NCI-H1694 (cell line): ENCODE measurements around the gene A2M.

ENCODE experiments used
- DNase-seq: peaks from one replicate; lab custom pipeline; 2025; lab: John Stamatoyannopoulos, UW

A2M gene

DNA sequence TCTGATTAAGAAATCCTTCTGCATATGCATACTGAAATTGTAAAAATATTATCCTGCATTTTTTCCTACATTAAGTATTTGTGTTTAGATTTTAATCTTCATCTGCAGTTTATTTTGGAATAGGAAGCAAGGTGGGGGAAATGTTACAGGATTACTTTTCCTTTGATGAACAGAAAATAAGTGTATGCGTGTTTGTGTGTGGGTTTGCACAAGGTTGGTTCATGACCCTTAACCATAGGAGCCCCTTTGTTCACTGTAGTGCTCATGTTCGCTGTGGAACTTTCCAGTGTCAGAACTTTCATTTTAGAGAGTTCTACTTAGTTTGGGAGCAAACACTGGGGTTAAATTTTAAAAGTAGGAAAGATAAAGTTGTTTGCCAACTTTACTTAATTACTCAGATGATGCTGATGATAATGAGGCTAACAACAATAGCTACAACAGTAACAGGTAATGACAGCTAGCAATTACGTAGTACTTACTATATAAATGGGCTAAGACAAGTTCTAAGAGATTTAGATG is 6.4 kb upstream of the A2M start:
- DNase-seq = no peak

- DNase-seq = no peak
Observed at GRCh38 chr12:9120487-9121184, 4.9 kb upstream of the A2M start.

DNA sequence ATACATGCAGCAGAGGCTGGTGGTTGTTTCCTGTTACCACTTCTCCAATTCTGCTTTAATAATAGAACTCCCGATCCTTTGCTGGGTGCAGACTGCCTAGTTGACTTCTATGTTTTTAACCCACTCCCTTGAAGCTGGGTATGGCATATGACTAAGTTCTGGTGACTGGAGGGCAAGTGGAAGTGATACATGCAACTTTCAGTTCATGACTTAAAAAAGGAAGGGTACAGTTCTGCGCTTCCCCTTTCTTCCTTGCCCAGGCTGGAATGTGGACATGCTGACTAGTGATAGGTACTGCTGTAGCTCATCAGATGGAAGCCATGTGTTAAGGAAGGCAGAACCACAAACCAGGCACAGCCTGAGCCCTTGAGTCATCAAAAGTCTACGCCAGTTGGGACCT is 2.4 kb upstream of the A2M start:
- no peak for DNase-seq

- DNase-seq = no peak
Observed at GRCh38 chr12:9114946-9115345, 773 bp downstream of the A2M start.

GRCh38 chr12:9113987-9114309 is 1.8 kb downstream of the A2M start:
- DNase-seq = no peak

- no peak for DNase-seq
Observed at GRCh38 chr12:9113296-9113986, 2.3 kb downstream of the A2M start.

DNA sequence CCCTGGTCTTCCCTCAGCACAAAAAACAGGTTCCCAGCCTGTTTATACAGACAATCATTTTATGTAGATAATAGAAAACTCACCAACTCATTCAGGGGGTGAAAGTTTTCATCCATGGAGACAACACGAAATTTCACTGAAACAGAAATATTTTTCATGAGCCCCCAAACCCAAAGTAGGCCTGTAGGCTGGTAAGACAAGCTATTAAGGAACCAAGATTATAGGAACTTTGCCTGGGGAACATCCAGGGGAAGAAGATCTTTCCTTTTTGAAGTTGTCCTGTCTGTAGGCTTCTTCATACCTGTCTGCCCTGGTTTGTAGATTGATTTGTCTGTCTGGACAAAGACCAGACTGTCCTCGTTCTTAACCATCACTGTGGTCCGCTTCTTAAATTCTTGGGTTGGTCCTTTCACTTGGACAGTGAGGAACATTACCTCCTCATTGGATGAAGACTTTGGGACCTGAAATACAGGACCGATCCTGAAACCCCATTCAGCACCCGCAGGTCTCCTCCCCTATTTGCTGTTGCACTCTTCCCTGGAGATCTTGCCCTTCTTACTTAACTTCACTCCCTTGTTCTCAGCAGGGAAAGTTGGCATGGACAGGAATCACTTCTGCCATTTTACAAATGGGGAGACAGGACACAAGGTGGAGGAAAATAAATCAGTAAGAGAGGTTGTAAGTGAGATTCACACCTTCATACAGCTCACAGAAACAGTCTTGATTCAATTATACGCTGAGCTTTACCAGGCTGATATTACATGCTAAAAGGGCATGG is 3.5 kb downstream of the A2M start:
- no peak for DNase-seq

DNA sequence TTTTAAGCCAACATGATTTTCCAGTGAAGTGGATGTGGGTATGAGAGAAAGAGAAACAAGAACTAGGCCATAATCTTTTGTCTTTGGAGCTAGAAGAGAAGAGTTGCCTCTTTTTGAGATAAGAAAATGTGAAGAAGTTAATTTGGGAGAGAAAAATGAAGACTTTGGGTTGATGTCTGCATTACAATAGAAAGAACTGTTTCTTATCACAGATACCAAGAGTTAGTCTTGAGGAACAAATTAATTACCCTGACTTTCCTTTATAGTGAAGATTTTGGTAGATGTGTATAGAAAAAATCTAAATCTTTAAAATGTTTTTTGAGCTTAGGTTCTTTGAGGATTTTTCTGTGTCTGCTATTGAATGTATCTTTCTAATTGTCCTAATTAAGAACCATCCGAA is 4.2 kb downstream of the A2M start:
- no peak for DNase-seq

GRCh38 chr12:9109737-9110491 is 5.8 kb downstream of the A2M start:
- no peak for DNase-seq

DNA sequence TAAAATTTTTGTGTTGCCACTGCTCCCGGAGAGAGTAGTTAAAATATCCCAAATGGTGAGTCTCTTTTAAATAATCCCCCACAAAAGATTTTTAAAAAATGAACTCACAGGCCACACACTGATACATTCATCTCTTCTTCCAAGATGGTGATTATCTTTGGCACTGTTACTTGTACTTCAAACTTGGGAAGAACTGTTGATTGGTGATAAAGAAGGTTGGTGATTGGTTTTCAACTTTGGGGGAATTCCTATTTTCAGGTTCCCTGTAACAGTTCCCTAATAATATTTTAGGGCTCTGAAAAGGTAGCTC is 6.6 kb downstream of the A2M start:
- DNase-seq = no peak

DNA sequence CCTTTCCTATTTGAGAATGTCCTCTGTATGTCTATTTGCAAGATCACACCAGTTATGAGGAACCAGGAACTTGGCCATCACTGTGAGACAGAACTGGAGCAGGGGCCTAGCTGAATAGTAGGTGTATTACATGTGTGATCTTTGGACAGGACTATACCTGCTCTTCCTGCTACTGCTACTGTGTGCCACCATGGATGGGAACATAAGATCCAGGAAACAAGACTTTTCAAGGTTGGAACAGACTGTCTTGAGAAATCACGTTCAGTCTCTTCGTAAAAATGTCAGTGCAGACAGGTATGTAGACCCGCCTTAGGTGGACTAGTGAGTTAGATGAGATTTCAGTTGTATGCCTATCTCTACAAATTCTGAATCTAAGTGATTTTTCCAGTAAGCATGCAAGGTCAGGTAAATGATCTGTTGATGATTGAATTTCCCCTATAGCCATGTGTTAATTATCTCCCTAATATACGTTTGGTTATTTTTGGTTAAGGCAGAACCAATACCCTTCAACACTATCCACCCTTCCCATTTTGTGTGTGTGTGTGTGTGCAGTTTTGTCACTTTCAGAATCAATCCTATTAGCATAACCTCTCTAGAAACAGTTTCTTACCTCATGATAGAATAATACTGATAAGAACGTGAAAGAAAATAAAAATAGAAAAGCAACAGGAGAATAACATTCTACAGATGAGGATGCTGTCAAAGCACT is 7.1 kb downstream of the A2M start:
- DNase-seq = no peak

GRCh38 chr12:9107542-9107873 is 8.2 kb downstream of the A2M start:
- DNase-seq = no peak

GRCh38 chr12:9106610-9107541 is 8.8 kb downstream of the A2M start:
- DNase-seq = no peak

GRCh38 chr12:9106067-9106466 is 9.7 kb downstream of the A2M start:
- no peak for DNase-seq

- no peak for DNase-seq
Observed at GRCh38 chr12:9104767-9105423, 10.8 kb downstream of the A2M start.

DNA sequence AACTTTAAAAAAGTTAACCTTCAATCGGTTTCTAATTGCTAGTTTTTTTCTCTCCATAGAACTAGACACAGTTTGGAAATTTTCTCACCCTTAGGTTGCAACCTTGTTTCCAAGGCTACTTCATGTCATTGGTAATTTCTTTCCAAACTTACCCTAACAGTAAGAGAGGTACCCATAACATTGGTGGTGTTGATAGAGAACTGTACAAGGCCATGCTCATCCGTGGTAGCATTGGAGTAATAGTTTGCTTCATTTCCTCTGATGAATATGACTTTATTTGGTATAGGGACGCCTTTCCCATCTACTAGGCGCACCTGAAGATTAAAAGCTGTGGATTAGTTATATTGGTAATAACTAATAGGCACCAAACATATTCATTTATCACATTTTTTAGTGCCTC is 11.6 kb downstream of the A2M start:
- DNase-seq = no peak

GRCh38 chr12:9103050-9103849 is 12.5 kb downstream of the A2M start:
- no peak for DNase-seq

DNA sequence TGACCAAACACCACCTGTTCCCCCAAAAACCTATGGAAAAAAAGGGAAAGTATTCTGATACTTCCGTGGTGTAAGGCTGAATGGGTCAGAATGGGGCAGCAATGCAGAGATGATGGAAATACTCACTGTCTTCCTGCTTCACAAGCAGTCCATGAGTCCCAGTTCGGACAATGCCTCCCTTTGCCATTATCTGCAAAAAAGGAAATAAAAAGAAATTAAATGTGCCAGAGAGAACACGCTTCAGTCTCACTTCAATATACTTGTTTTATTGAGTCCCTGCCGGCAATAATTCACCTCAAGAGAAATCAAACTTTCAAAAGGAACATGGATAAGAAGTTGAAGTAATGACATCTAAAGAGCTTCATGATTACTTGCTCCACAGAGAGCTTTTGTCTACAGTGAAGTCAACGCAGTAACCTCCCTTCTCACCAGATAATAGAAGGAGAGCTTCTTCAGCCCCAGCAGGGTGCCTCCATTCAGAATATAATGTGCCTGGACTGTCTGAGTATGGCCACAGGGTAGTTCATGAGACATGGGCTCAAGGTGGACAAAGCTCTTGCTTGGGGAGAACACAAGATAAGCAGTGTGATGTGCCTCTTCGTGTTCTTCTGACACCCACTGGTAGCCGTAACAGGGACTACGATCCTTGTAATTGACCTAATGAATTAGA is 14.6 kb downstream of the A2M start:
- DNase-seq = no peak
